ENCODE data around the gene RAB11FIP4.

- TF ChIP-seq POLR2A (IDR thresholded peaks at IDR 0.05) (no peak), POLR2AphosphoS5 (IDR thresholded peaks at IDR 0.05) (no peak)
- TF ChIP-seq, protein P1, sequence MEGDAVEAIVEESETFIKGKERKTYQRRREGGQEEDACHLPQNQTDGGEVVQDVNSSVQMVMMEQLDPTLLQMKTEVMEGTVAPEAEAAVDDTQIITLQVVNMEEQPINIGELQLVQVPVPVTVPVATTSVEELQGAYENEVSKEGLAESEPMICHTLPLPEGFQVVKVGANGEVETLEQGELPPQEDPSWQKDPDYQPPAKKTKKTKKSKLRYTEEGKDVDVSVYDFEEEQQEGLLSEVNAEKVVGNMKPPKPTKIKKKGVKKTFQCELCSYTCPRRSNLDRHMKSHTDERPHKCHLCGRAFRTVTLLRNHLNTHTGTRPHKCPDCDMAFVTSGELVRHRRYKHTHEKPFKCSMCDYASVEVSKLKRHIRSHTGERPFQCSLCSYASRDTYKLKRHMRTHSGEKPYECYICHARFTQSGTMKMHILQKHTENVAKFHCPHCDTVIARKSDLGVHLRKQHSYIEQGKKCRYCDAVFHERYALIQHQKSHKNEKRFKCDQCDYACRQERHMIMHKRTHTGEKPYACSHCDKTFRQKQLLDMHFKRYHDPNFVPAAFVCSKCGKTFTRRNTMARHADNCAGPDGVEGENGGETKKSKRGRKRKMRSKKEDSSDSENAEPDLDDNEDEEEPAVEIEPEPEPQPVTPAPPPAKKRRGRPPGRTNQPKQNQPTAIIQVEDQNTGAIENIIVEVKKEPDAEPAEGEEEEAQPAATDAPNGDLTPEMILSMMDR (IDR thresholded peaks at IDR 0.05), result no peak
Measured at GRCh38 chr17:31388351-31388750, 3.1 kb upstream of the RAB11FIP4 start.

All from breast epithelium (tissue), 3 donors.